ENCODE measurements around the gene RND1.
"Not testable (repeated sequence)": the region's sequence is repeated elsewhere in the genome, so short reads cannot be mapped to it uniquely, and the experiment has no call there.

Gene RND1

DNA sequence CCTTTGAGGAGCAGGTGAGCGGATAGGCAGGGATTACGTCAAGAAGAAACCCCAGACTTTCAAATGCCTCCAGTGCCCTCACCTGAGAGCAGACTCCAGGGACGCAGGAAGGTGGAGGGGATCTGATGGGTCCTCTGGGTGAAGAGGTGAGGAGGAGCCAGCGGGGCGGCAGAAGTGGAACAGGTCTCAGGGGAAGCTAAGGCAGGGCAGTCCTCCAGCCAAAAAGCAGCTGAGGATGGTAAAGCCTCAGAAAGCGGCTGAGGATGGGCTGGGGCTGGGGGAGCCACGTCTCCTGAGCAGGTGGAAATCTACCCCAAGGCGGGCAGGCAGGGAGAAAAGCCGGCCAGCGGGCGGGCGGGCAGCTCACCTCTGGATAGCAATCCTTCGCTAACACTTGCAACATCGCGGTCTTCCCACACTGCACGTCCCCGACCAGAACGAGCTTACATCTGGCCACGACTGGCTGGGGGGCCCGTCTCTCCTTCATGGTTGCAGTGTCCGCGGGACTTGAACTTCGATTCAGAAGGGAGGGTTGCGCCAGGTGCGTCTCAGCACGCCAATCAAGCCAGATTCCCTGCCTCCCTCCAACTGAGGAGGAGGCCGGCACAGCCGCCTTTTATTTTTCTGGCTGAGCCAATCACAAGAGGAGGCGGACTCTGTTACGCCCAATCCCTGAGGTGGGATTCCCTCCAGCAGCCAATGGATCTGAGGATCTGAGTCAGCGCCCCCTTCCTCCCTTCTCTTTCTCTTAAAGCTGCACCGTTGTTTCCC is at the start of gene RND1:
Gene RND1 (minus strand): TSS at position 590 of the 771 bp plus-strand sequence. CDS start 103 bp downstream, at position 487.
- peak; percentile 94 for DNase-seq (ENCODE audit: low read depth, low spot score)

DNA sequence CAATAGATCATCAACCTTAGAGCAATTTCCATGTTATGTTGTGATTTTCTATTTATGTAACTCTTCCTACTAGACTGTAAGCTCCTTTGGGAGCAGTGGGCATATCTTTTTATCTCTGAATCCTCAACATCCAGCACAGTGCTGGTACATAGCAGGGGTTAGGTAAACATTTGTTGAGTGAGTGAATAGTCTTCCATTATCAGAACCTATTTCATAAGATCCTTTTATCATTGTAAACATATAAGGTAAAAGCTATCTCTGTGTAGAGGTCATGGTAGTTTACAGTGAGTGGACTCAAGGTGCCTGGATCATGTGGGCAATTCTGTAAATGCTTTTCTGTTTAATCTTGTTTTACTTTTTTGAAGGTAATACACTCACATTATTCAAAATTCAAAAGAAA is 44.5 kb upstream of the RND1 start:
- DNase-seq (ENCODE audit: low read depth, low spot score): no peak

DNA sequence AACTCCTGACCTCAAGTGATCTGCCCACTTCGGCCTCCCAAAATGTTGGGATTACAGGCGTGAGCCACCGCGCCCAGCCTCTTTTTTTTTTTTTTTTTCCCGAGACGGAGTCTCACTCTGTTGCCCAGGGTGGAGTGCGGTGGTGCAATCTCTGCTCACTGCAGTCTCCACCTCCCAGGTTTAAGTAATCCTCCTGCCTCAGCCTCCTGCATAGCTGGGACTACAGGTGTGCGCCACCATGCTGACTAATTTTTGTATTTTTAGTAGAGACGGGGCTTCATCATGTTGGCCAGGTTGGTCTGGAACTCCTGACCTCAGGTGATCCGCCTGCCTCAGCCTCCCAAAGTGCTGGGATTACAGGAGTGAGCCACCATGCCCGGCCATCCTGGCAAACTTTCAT is 44.0 kb upstream of the RND1 start:
- DNase-seq (ENCODE audit: low read depth, low spot score): not testable (repeated sequence)

DNA sequence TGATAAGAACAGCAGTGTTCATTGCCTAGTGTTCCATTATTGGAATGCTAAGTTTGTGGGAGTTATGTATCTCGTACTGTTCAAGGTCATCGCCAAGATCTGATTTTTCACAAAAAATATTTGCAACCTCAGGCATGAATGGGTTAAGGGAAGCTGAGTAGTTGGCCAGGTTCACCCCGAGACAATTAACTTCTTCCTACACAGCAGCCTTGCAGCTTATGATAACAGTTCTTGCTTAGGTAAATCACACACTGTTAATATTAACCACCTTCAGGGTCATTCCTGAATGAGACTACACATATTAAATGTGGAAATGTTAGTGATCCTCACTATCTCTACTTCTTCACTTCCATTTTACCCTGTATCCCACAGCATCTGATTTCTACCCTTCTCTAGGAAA is 41.6 kb upstream of the RND1 start:
- DNase-seq (ENCODE audit: low read depth, low spot score): no peak

DNA sequence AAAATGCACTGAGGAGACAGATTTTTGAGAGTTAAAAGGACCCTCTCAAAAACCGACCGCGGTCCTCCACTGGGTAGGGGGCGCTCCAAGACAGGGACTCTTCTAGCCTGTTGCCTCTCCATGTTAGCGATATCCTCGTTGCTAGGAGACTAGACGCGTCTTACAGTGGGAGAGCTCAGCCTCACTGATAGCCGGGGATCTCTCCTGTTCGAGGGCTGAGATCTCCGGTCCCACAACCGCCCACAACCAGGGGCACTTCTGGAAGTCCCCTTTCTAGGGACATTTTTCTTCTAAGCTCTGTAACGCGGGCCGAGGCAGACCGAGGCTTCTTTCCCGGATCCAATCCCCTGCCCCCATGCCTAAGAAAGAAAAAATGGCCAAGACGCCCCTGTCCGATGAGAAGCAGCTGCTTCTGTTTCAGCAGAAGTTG is 38.3 kb upstream of the RND1 start:
- peak; percentile 89 for DNase-seq (ENCODE audit: low read depth, low spot score)

DNA sequence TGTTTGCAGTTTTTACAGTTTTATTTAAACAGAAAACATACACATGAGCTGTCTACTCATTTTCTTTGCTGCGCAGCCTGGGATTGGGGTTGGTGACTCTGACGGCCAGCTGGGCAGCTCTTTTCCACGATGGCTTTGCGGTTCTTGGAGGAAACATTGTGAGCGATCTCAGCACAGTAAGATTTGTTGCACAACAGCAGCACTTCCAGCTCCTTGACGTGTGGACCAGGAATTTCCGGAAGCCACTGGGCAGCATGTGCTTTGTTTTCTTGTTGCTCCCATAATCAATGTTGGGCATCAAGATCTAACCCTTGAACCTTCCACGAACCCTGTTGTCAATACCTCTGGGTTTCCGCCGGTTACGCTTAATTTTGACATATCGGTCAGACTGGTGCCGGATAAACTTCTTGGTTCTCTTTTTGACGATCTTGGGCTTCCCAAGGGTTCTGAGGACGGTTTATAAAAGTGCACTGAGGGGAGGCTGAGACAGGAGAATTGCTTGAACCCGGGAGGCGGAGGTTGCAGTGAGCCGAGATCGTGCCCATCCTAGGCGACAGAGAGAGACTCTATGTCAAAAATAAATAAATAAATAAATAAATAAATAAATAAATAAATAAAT is 37.8 kb upstream of the RND1 start:
- no peak for DNase-seq (ENCODE audit: low read depth, low spot score)

DNA sequence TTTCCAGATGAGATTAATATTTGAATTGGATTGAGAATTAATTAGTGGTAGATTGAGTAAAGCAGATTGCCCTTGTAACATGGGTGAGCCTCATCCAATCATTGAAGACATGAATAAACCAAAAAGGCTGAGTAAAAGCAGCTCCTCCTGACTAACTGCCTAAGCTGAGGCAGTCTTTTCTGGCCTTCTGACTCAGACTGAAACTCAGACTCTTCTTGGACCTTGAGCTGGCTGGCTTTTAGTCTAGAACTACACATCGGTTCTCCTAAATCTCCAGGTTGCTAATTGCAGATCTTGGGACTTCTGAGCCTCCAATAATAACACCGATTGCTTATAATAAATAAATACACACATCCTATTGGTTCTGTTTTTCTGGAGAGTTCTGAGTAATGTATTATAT is 35.6 kb upstream of the RND1 start:
- no peak for DNase-seq (ENCODE audit: low read depth, low spot score)

DNA sequence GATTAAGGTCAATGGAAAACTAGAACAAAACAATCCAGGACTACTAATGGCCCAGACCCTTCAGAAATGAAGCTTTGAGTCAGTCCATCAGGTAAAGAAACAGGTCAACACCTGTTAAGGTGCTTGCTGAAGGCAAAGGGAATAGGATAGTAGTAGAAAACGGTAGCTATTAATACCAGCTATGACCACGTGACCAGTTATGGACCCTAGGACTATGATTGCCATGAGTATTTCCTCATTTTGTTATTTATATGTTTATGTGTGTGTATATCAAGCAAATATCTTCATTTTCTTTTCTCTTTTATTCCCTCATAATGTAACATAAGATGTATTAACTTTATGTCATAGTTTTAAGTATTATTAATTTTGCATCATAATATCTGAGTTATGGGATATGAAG is 34.0 kb upstream of the RND1 start:
- no peak for DNase-seq (ENCODE audit: low read depth, low spot score)

DNA sequence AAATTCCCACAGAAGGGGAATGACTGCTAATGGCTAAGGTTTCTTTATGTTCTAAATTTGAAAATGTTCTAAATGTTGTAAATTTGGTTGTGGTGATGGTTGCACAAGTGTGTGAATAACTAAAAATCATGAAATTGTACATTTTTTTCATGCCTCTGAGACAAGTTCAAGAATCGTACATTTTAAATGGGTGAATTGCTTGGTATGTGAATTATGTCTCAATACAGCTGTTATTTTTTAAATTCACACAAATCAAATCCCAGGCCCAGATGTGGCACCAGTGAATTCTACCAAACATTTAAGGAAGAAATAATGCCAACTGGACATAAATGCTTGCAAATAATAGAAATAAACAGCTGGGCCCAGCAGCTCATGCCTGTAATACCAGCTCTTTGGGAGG is 28.6 kb upstream of the RND1 start:
- no peak for DNase-seq (ENCODE audit: low read depth, low spot score)

DNA sequence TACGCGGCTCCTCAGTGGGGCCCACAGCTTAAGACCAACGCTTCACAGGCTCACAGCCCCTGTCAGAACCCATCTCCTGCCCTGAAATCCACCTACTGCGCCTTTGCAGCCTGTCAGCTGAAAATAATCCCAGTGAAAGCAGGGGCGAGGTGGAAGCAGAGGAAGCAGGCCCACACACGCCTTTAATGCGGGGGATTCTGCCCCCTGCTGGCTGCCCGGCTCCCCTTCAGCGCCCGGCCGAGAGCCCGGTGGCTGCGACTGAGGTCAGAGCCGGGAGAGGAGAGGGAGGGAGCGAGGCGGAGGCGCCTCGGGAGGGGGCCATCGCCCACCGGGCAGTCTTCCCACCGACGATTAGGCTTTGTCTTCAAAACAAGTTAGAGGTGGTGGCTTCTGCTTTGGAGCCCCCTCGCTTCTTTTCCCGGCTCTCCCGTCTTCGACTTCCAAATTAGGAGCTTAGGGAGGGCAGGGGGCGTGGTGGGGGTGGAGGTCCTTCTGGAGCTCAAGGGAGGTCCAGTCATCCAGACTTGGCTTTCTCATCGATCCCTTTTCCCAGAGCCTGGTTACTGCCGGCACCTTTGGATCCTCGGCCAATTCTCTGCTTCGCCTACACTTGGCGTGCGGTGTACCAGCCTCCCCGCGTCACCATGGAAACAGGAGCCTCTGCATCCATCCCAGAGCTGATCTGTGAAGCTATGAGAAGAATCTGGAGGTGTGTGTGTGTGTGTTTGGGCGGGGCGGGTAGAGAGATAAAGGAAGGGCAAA is 25.2 kb upstream of the RND1 start:
- DNase-seq (ENCODE audit: low read depth, low spot score): peak; percentile 92

DNA sequence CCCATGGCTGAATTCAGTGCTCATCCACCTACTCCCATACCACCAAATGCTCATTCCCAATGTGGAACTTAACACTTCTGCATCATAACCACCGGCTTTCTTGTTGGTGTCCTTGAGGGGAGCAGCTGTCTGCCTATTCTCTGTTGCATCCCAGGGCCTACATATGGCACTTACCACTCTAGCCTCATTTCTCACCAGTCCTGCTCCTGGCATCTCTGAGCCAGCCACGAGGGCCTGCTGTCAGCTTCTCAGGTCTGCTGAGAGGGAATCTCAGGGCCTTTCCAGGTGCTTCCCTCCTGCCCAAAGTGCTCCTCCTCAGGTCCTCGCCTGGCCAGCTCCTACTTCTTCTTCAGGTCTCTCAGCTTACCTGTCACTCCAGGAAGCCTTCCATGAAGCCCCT is 24.0 kb upstream of the RND1 start:
- no peak for DNase-seq (ENCODE audit: low read depth, low spot score)

DNA sequence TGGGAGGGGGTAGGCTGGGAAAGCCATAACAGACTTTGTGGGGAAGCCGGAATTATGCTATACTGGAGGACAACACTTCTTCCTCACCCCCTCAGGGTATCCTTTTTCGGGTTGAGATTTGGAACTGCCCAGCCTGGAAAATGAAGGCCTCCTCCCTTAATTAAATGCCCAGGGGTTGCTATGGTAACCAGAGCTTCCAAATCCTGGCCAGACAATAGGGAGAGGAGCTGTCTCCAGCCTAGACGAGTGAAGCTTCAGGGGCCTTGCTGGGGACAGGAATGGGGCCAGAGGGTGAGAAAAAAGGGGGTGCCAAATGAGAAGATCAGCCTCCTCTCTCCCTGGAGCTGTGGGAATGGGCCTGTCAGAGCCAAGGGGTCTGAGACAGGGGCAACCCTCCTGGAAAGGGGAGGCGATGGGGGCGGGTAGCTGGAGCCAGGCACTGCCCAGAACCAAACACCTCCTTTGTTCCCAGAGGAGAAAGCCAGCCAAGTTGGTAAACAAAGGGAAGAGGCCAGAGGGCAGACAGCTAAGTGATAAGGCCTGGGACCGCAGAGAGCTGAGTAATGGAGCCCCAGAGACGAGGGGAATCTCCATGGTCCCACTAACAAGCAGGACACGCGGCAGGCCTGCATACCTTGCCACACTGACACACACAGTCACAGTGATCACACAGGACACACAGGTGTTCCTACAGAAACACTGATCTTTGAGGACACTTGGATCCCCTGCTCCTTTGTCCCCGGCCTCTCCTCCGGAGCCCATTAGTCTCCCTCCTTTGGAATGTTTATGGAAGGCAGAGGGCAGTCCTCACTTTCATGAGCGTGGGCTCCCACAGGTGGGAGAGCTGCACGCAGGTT is 17.9 kb upstream of the RND1 start:
- peak; percentile 48 for DNase-seq (ENCODE audit: low read depth, low spot score)

DNA sequence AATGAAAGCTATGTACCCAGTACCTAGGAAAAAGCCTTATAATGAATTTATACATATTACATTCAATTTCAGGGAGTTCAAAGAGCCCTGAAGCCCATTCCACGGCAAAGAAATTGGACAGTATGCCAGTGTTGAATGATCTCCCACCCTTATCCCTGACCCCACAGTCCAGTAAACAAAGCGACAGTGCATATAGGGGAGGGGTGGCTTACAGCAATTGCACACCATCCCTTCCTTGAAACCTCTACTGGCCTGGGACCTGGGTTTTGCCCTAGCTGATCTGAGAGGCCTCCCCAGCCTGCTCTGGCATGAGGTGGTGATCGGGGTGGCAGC is 17.3 kb upstream of the RND1 start:
- no peak for DNase-seq (ENCODE audit: low read depth, low spot score)

DNA sequence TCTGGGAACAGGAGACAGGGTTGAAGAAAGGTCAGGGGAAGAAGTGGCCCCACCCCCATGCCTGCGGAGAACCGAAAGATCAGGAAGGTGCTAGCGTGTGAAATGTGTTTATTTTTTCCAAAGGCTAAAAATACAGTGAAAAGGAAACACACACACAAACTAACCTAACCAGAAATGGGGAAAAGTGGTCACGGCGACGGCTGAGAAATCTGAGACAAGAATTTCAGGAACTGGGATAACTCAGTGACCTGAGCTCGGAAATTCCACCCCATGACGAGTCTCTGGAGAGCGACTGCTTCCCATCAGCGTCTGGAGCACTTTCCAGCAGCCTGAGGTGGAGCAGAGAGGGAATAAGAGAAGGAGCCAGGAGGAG is 16.6 kb upstream of the RND1 start:
- DNase-seq (ENCODE audit: low read depth, low spot score): peak; percentile 66

DNA sequence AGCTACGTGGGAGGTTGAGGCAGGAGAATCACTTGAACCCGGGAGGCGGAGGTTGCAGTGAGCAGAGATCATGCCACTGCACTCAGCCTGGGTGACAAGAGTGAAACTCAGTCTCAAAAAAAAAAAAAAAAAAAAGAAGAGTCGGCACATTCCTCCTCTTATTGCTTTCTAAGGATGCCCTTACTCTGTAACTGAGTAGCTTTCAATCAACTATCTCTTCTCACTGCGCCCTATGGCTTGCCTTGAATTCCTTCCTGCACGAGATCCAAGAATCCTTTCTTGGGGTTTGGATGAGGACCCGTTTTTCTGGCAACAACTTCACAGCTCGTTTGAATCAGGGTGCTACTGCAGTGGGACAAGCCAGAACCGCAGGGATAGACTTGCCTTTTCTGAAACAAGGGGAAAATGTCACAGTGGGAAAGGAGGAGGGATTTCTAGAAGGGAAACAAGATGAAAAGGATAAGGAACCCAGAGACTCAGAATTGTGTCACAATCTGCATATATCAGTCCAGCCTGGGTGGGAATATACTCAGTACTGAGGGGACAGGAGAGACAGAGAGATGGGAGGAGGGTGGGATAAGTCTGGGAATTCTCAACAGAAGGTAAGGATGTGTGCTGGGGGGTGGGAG is 16.1 kb upstream of the RND1 start:
- peak; percentile 20 for DNase-seq (ENCODE audit: low read depth, low spot score)

DNA sequence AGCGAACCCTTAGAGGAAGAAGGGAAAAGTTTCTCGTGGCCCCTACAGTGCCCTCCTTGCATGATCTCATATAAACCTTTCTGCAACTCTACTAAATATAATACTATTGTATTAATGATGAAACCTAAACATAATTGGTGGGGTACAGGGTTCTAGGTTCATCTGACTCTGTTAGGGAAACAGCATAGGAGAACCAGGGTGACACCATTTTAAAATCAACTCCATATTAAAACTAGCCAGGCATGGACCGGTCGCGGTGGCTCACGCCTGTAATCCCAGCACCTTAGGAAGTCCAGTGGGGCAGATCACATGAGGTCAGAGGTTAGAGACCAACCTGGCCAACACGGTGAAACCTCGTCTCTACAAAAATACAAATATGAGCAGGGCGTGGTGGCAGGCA is 15.0 kb upstream of the RND1 start:
- DNase-seq (ENCODE audit: low read depth, low spot score): no peak

DNA sequence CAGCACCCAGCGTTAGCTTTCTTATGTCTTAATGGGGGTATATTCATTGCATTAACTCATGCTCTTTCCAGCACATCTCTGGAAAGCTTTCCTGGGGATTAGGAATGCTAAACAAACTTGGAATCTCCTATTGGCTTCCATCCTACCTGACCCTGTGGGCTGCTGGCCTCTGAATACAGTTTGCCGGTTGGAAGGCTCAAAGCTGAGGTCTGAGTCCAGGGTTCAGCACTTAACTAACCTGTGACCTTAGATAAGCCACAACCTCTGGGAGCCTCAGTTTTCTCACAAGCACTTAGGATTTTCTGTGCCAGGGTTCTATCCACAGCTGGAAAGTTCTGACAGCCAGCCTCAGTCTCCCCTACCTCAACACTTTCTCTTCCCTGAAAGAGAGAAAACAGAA is 12.9 kb upstream of the RND1 start:
- no peak for DNase-seq (ENCODE audit: low read depth, low spot score)

DNA sequence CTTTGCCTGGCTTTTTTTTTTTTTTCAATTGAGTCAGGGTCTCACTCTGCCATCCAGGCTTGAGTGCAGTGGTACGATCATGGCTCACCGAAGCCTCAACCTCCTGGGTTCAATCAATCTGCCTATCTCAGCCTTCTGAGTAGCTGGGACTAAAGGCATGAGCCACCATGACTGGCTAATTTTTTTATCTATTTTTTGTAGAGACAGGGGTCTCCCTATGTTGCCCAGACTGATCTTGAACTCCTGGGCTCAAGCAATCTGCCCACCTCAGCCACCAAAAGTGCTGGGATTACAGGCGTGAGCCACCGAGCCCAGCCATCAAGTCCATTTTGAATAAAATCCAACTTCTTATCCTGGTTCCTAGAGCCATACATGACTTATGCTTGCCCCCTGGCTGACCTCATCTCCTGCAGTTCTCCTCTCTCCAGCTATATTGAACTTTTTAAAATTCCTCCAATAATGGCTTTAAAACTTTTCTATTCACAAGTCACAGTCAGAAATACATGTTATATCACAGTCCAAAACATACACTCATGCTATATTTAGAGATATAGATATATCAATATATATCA is 10.4 kb upstream of the RND1 start:
- no peak for DNase-seq (ENCODE audit: low read depth, low spot score)

DNA sequence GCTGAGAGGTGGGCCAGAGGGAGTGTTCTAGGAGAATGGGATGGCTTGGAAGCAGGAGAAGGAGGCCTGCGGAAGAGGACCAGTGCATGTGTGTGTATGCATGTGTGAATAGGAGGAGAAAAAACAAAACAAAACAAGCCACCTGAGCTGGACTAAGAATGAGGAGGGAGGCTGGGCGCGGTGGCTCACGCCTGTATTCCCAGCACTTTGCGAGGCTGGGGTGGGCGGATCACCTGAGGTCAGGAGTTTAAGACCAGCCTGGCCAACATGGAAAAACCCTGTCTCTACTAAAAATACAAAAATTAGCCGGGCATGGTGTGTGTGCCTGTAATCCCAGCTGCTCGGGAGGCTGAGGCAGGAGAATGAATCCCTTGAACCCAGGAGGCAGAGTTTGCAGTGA is 7.9 kb upstream of the RND1 start:
- not testable (repeated sequence) for DNase-seq (ENCODE audit: low read depth, low spot score)

DNA sequence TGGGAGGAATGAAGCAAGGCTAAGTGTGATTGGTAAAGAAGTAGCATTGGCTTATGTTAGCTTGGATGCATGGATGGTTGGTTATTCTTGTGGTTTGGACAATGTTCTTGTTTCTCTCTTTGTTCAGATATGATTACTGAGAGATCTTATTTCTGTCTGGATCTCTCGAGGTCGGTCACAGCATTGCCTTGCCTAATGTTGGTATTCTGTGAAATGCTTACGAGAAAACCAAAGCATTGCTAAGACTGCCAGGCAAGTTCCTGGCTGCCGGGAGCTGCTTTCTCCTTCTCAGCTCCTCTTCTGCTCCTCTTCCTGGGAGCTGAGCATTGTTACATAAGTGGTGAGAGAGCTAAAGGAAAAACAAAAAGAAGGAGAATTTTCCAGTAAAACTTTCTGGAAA is 7.4 kb upstream of the RND1 start:
- no peak for DNase-seq (ENCODE audit: low read depth, low spot score)

DNA sequence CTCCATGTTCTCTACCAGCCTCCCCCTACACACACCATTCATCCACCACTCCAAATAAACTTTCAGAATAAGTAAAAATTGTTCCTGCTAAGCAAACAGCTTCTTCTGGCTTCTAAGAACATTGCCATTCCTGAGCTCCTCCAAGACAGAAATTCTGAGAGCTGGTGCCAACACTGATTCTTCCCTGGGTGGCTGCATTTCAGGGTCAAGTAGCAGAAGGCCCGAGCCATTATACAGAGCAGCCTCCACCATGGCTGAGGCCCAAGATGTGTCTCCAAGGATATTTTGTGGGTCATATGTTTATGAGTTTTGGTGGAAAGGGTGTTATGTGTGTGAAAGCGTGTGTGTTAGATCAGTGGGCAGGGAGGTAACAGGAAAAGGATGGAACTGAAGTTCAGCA is 3.5 kb upstream of the RND1 start:
- no peak for DNase-seq (ENCODE audit: low read depth, low spot score)

Measured in astrocyte of the hippocampus (primary cell).